K562 (cell line): Measurements from ENCODE around the gene AMDHD2. TPM values are rescaled to one million over a fixed set of nuclear protein-coding genes. Genes with fewer than 3 reads are reported as not detected.

Experiments used
- BMI1 ChIP-seq: fragments of 150-350 bp; IDR thresholded peaks from 2 replicates; pipeline ENCODE4 v1.6.1; 2014; ENCODE audit warnings: low read length
- ETS2 ChIP-seq: IDR thresholded peaks from 2 replicates; pipeline ENCODE4 v1.6.1; 2016; ENCODE audit warnings: borderline replicate concordance, missing genetic modification characterization, mild to moderate bottlenecking, moderate library complexity, missing compliant biosample characterization; ENCODE audit not compliant: poor library complexity, severe bottlenecking
- JUNB ChIP-seq: fragments of 450-650 bp; formaldehyde crosslinking; conservative IDR thresholded peaks from 2 replicates; pipeline ENCODE4 v1.4.0; 2020; ENCODE audit warnings: mild to moderate bottlenecking
- POLR3A ChIP-seq: IDR thresholded peaks from 2 replicates; pipeline ENCODE4 v1.6.1; 2011; ENCODE audit warnings: borderline replicate concordance, mild to moderate bottlenecking, moderate library complexity; ENCODE audit not compliant: insufficient read length, insufficient read depth; ENCODE audit errors: extremely low read depth
- RBFOX2 ChIP-seq: fragments of 200-400 bp; formaldehyde crosslinking; IDR thresholded peaks from 2 replicates; pipeline ENCODE4 v1.6.1; 2017; ENCODE audit warnings: low read depth, mild to moderate bottlenecking, low read length, moderate library complexity
- TBP ChIP-seq: optimal IDR thresholded peaks from 2 replicates; pipeline ENCODE3; 2011; ENCODE audit warnings: low read depth, low read length, improper control_type of control experiment
- ZBTB34 ChIP-seq: fragments of 250-450 bp; sonication (Bioruptor Pico); IDR thresholded peaks from 2 replicates; pipeline ENCODE4 v1.8.0; 2021; ENCODE audit warnings: mild to moderate bottlenecking, moderate library complexity
- ZFP30 ChIP-seq: fragments of 250-450 bp; sonication (Bioruptor Pico); IDR thresholded peaks from 2 replicates; pipeline ENCODE4 v1.8.0; 2022; ENCODE audit warnings: moderate library complexity, mild to moderate bottlenecking, inconsistent platforms, borderline replicate concordance
- polyA plus RNA-seq, 8 experiments: library from polyadenylated mRNA; depleted of rRNA in 4 of 8; stranded (reverse) in 5 of 8; unstranded in 3 of 8; fragments of >200 nt; fragmentation: Nextera tagmentation in 2 of 8; fragmentation: Illumina TruSeq in 1 of 8; extraction: Ambion mirVana in 2 of 8; extraction: Trizol in 1 of 8; gene quantifications; 2 replicates each; pipeline versions ENCODE4 v1.2.1 to v1.2.3, GENCODE V29; 2011 to 2014; ENCODE audit warnings: inconsistent platforms in 1 of 8, missing spikeins in 1 of 8
- total RNA-seq, 7 experiments: library from RNA; depleted of rRNA in 6 of 7; stranded (reverse); fragments of >200 nt in 6 of 7; fragmentation: Illumina TruSeq in 2 of 7; extraction: Trizol in 2 of 7; gene quantifications; 2 replicates each; pipeline versions ENCODE4 v1.2.1 to v1.2.3, GENCODE V29; 2011 to 2021; ENCODE audit warnings: low replicate concordance in 1 of 7
- TF ChIP-seq, protein P1 (sequence below): fragments of 150-350 bp; IDR thresholded peaks from 2 replicates; pipeline ENCODE4 v1.6.1; 2014; ENCODE audit warnings: low read depth, mild to moderate bottlenecking, low read length, borderline replicate concordance

AMDHD2 gene
- total and polyA plus RNA-seq, 9 of the 15 experiments (the other 6 are each of a cell fraction or from before 2014, with no cell fraction given): 0.38 to 56.9 (median 18.3) TPM; not detected in 1

DNA sequence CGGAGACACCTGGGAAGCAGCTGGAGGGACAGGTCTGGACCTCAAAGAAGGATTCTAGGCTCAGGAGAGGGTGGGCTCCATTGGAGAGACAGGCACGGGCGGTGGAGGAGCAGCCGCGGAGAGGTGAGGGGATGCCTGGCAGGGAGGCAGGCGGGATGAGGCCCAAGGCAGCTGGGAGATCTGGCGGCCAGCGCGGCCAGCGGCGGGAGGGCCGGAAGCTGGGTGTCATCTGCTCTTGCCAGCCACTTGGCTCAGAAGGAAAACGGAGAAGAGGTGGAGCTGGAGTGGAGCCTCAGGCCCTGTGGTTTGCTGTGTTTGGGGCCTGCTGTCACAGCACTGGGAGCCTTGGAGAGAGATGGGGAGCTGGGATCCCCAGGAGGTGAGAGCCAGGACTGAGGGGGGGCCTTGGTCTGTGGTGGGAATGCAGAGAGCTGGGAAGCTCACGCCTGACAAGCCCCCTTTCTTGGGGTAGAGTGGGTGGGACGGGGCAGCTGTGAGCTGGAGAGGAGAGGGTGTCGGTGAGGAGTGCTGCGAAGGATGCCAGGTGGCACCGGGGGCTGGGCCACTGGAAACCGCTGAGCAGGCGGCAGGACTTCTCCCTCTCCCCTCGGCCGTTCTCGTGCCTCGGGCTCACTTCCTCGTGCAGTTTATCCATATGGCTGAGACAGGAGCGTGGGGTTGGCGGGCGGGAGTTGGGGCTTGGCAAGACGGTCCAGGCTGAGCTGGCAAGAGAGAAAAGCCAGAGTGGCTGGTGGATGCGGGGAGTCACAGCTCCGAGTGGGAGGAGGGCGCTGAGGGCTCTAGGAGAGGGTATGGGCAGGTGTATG is 37.2 kb upstream of the AMDHD2 start (continued):
- peak; percentile 30; the same call in 1 of the 2 replicates for TF ChIP-seq RBFOX2
- TF ChIP-seq TBP: no peak
- TF ChIP-seq ZBTB34 (CRISPR knock-in tag): no peak
- TF ChIP-seq ETS2 (tag): no peak
- no peak for TF ChIP-seq ZFP30 (CRISPR knock-in tag)
- no peak for TF ChIP-seq BMI1
- no peak for TF ChIP-seq JUNB (CRISPR knock-in tag)
- TF ChIP-seq POLR3A: no peak
- TF ChIP-seq, protein P1, sequence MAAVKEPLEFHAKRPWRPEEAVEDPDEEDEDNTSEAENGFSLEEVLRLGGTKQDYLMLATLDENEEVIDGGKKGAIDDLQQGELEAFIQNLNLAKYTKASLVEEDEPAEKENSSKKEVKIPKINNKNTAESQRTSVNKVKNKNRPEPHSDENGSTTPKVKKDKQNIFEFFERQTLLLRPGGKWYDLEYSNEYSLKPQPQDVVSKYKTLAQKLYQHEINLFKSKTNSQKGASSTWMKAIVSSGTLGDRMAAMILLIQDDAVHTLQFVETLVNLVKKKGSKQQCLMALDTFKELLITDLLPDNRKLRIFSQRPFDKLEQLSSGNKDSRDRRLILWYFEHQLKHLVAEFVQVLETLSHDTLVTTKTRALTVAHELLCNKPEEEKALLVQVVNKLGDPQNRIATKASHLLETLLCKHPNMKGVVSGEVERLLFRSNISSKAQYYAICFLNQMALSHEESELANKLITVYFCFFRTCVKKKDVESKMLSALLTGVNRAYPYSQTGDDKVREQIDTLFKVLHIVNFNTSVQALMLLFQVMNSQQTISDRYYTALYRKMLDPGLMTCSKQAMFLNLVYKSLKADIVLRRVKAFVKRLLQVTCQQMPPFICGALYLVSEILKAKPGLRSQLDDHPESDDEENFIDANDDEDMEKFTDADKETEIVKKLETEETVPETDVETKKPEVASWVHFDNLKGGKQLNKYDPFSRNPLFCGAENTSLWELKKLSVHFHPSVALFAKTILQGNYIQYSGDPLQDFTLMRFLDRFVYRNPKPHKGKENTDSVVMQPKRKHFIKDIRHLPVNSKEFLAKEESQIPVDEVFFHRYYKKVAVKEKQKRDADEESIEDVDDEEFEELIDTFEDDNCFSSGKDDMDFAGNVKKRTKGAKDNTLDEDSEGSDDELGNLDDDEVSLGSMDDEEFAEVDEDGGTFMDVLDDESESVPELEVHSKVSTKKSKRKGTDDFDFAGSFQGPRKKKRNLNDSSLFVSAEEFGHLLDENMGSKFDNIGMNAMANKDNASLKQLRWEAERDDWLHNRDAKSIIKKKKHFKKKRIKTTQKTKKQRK: no peak
- TF ChIP-seq, all 486 proteins: peak for 5
